ENCODE results near the gene ARHGAP19.

GRCh38 chr10:97207756-97208346 lies 84.6 kb downstream of the ARHGAP19 start:
- TF ChIP-seq CTCF (IDR thresholded peaks at IDR 0.05; ENCODE audit: extremely low read depth in 1 of 2, insufficient read depth in 1 of 2, low read depth in 1 of 2, low read length in 2 of 2), result no peak
- no peak for TF ChIP-seq POLR2A (IDR thresholded peaks at IDR 0.05; ENCODE audit: low read depth, low read length)
- no peak for TF ChIP-seq GATA2 (IDR thresholded peaks at IDR 0.05; ENCODE audit: insufficient read depth, insufficient read length, low read depth, low read length)
- no peak for TF ChIP-seq POLR2AphosphoS5 (IDR thresholded peaks at IDR 0.05; ENCODE audit: insufficient read depth, low read depth, low read length)
- no peak for TF ChIP-seq EZH2 (IDR thresholded peaks at IDR 0.05; ENCODE audit: borderline replicate concordance, low read depth, low read length, severe bottlenecking)
- no peak for TF ChIP-seq MAX (IDR thresholded peaks at IDR 0.05; ENCODE audit: insufficient read depth, insufficient read length)

Data from endothelial cell of umbilical vein (primary cell).